GM12878 (cell line): ENCODE data around the gene HCST. TPM values are rescaled to one million over a fixed set of nuclear protein-coding genes. Genes with fewer than 3 reads are reported as not detected.

Experiments
- ATAC-seq: fragments of 200-7000 bp; cut with Tn5 transposase; 3 replicates; pipeline ENCODE4 v1.9.1; 2020; ENCODE audit warnings: mild to moderate bottlenecking, moderate library complexity
- BruUV-seq: library from RNA; stranded (reverse); fragments of 400-500 nt; replicated peaks from 2 replicates; lab custom pipeline; 2021; lab: Mats Ljungman, UMichigan
- CTCF ChIA-PET: fragments of 300-600 bp; sonication (Branson Sonifier 250); formaldehyde crosslinking; extraction: SDS; loops from one replicate; lab custom pipeline; 2021; ENCODE audit warnings: inconsistent platforms; lab: Yijun Ruan, JAX
- POLR2A ChIA-PET: fragments of 350-600 bp; formaldehyde crosslinking; extraction: SDS; loops from one replicate; lab custom pipeline; 2021; ENCODE audit warnings: inconsistent platforms; lab: Charles Lee
- RAD21 ChIA-PET: fragments of 300-600 bp; sonication (Branson Sonifier 250); formaldehyde crosslinking; loops from one replicate; lab custom pipeline; 2023; ENCODE audit warnings: antibody characterized with exemption; ENCODE audit not compliant: unreplicated experiment; lab: Charles Lee
- SMC1A ChIA-PET: fragments of 300-600 bp; sonication (Branson Sonifier 250); formaldehyde crosslinking; loops from one replicate; lab custom pipeline; 2023; ENCODE audit not compliant: unreplicated experiment, uncharacterized antibody; lab: Charles Lee
- DNase-seq: peaks from one replicate; pipeline ENCODE4 v3.0.0-alpha.2; 2011; ENCODE audit warnings: low read depth, low spot score
- FAIRE-seq: peaks from 3 replicates; lab custom pipeline; 2011; peaks lifted over from hg19 to GRCh38; lab: Jason Lieb, UNC
- H2AFZ ChIP-seq: 2 replicates; pipeline ENCODE4 v1.6.0; 2011; ENCODE audit warnings: low read depth, low read length, control low read depth; ENCODE audit not compliant: control insufficient read depth
- H3K27ac ChIP-seq: 2 replicates; pipeline ENCODE4 v1.5.1; 2011; ENCODE audit warnings: control low read depth; ENCODE audit not compliant: control insufficient read depth, insufficient read depth
- H3K27me3 ChIP-seq, 2 experiments: replicated peaks in 1 of 2; 2 replicates each; pipeline versions ENCODE4 v1.6.0 to v1.6.1; 2011; ENCODE audit warnings: low read length in 1 of 2; ENCODE audit not compliant: control insufficient read depth in 2 of 2, insufficient read depth in 2 of 2
- H3K36me3 ChIP-seq, 2 experiments: 2 replicates each; pipeline ENCODE4 v1.5.1; 2011; ENCODE audit warnings: low read length in 1 of 2; ENCODE audit not compliant: control insufficient read depth in 2 of 2, insufficient read depth in 2 of 2
- H3K4me1 ChIP-seq: 2 replicates; pipeline ENCODE4 v1.6.1; 2011; ENCODE audit warnings: mild to moderate bottlenecking, low read length, moderate library complexity, mixed read lengths; ENCODE audit not compliant: control insufficient read depth, insufficient read depth
- H3K4me2 ChIP-seq: 2 replicates; pipeline ENCODE4 v1.6.0; 2011; ENCODE audit warnings: control low read depth; ENCODE audit not compliant: control insufficient read depth, insufficient read depth
- H3K4me3 ChIP-seq: fragments of 200-600 bp; sonication (generic); 2 replicates; pipeline ENCODE4 v1.5.1; 2016
- H3K79me2 ChIP-seq: 2 replicates; pipeline ENCODE4 v1.6.0; 2011; ENCODE audit warnings: low read length; ENCODE audit not compliant: control insufficient read depth, insufficient read depth
- H3K9ac ChIP-seq: 2 replicates; pipeline ENCODE4 v1.8.0; 2011; ENCODE audit warnings: low read length, control low read depth, mixed read lengths; ENCODE audit not compliant: control insufficient read depth, insufficient read depth
- H3K9me3 ChIP-seq: replicated peaks from 3 replicates; pipeline ENCODE4 v1.5.1; 2011; ENCODE audit warnings: mild to moderate bottlenecking, low read length; ENCODE audit not compliant: control insufficient read depth, insufficient read depth
- H4K20me1 ChIP-seq: 2 replicates; pipeline ENCODE4 v1.6.0; 2011; ENCODE audit not compliant: control insufficient read depth, insufficient read depth
- BACH1 ChIP-seq: fragments of 450-650 bp; IDR thresholded peaks from 2 replicates; pipeline ENCODE4 v1.6.1; 2017; ENCODE audit warnings: mild to moderate bottlenecking, borderline replicate concordance
- CBX3 ChIP-seq: fragments of 200-600 bp; sonication (generic); IDR thresholded peaks from 2 replicates; pipeline ENCODE4 v1.6.1; 2016; ENCODE audit warnings: low read depth, borderline replicate concordance
- CREB1 ChIP-seq: IDR thresholded peaks from 2 replicates; pipeline ENCODE4 v1.6.1; 2012; ENCODE audit warnings: low read depth, mild to moderate bottlenecking, inconsistent platforms
- DPF2 ChIP-seq: fragments of 450-650 bp; IDR thresholded peaks from 2 replicates; pipeline ENCODE4 v1.6.1; 2017; ENCODE audit warnings: mild to moderate bottlenecking
- E2F4 ChIP-seq: IDR thresholded peaks from 2 replicates; pipeline ENCODE4 v1.6.1; 2012; ENCODE audit warnings: low read depth, low read length, improper control_type of control experiment
- IKZF2 ChIP-seq, 2 experiments: fragments of 450-650 bp; IDR thresholded peaks; 2 replicates each; pipeline ENCODE4 v1.6.1; 2017; ENCODE audit warnings: mild to moderate bottlenecking in 2 of 2, moderate library complexity in 2 of 2
- IRF4 ChIP-seq: IDR thresholded peaks from 2 replicates; pipeline ENCODE4 v1.6.1; 2011; ENCODE audit warnings: low read depth, low read length
- KLF5 ChIP-seq: fragments of 450-650 bp; IDR thresholded peaks from 2 replicates; pipeline ENCODE4 v1.6.1; 2014; ENCODE audit warnings: mild to moderate bottlenecking; ENCODE audit not compliant: partially characterized antibody
- NR2C1 ChIP-seq: fragments of 450-650 bp; IDR thresholded peaks from 2 replicates; pipeline ENCODE4 v1.6.1; 2017; ENCODE audit warnings: antibody characterized with exemption, mild to moderate bottlenecking, moderate library complexity
- RAD51 ChIP-seq: fragments of 450-650 bp; IDR thresholded peaks from 2 replicates; pipeline ENCODE4 v1.6.1; 2016; ENCODE audit warnings: moderate library complexity, mild to moderate bottlenecking, inconsistent platforms
- TBL1XR1 ChIP-seq: IDR thresholded peaks from 2 replicates; pipeline ENCODE4 v1.6.1; 2012; ENCODE audit warnings: low read depth, low read length, improper control_type of control experiment
- WGBS: methylation state at CpG from one replicate; pipeline ENCODE4 v1.1.6; 2016; ENCODE audit warnings: low lambda C conversion rate; ENCODE audit not compliant: insufficient replicate concordance, insufficient coverage; ENCODE audit errors: missing lambda C conversion rate; 5-methylcytosine and 5-hydroxymethylcytosine counted together
- in situ Hi-C: fragments of 300-500 bp; cut with MboI; formaldehyde crosslinking; loops from 9 replicates; pipeline ENCODE4 v1.14.3; 2018; ENCODE audit warnings: mixed read lengths
- intact Hi-C: fragments of 100-400 bp; cut with micrococcal nuclease; formaldehyde crosslinking; loops from one replicate; pipeline ENCODE4 v1.14.2; 2022; ENCODE audit not compliant: unreplicated experiment
- polyA plus RNA-seq, 11 experiments: library from polyadenylated mRNA; depleted of rRNA in 4 of 11; unstranded in 6 of 11; stranded (reverse) in 5 of 11; fragments of >200 nt; fragmentation: Nextera tagmentation in 4 of 11; fragmentation: Illumina TruSeq in 1 of 11; extraction: Ambion mirVana in 4 of 11; extraction: Trizol in 1 of 11; gene quantifications; 1 replicate in 1 of 11; 2 replicates in 10 of 11; pipeline versions ENCODE4 v1.2.1 to v1.2.3, GENCODE V29; 2011 to 2016; ENCODE audit warnings: inconsistent platforms in 2 of 11, missing spikeins in 2 of 11, low read depth in 1 of 11
- total RNA-seq, 4 experiments: library from RNA; depleted of rRNA in 3 of 4; stranded (reverse); fragments of >200 nt in 3 of 4; fragmentation: Illumina TruSeq in 1 of 4; extraction: Trizol in 1 of 4; gene quantifications; 2 replicates each; pipeline versions ENCODE4 v1.2.1 to v1.2.3, GENCODE V29; 2013 to 2021

The HCST gene
- total and polyA plus RNA-seq, 10 of the 15 experiments (the other 5 are each of a cell fraction or from before 2014, with no cell fraction given), result 7.5 to 79.6 (median 33.6) TPM

GRCh38 chr19:35874392-35874930 lies 27.9 kb upstream of the HCST start:
- no peak overlapping the region for H3K9ac ChIP-seq
- DNase-seq (no peak), FAIRE-seq (no peak), ATAC-seq (no peak)
- peaks cover 7% of the 10 kb centered on the region for H3K4me1 ChIP-seq
- 77% methylated on average over 32 of the region's 32 CpGs for WGBS
- no TSS peak for BruUV-seq
- no peaks in the 10 kb centered on the region for H4K20me1 ChIP-seq
- no peaks in the 10 kb centered on the region for H3K79me2 ChIP-seq
- H3K27ac ChIP-seq, result no peak overlapping the region
- intact Hi-C loops, result no loop called here
- TF ChIP-seq CBX3 (no peak), NR2C1 (no peak)
- H3K27me3 ChIP-seq, result no peaks in the 10 kb centered on the region; a peak in 1 of 4 replicates
- in situ Hi-C loops, result no loop called here
- ChIA-PET POLR2A (no interaction called here), RAD21 (interaction anchor here (1.0 kb wide), 1 partner anchor 57 kb away, joined by 3 read pairs; no protein-coding TSS in a partner anchor), SMC1A (no interaction called here), CTCF (no interaction called here)
- no peaks in the 10 kb centered on the region for H3K36me3 ChIP-seq
- H3K9me3 ChIP-seq, result no peaks in the 10 kb centered on the region
- H3K4me3 ChIP-seq, result no peak overlapping the region
- H2AFZ ChIP-seq, result no peak overlapping the region
- no peak overlapping the region for H3K4me2 ChIP-seq

- 32% methylated on average over 23 of the region's 23 CpGs for WGBS
- H3K9me3 ChIP-seq, result no peaks in the 10 kb centered on the region
- no peak overlapping the region for H2AFZ ChIP-seq
- no peak overlapping the region for H3K4me3 ChIP-seq
- ChIA-PET SMC1A (interaction anchor here (0.9 to 6.7 kb wide), 3 partner anchors 52 to 188 kb away, joined by 3 to 90 read pairs (median 10); no protein-coding TSS in a partner anchor), RAD21 (interaction anchor here (0.7 to 7.3 kb wide), 2 partner anchors 53 to 185 kb away, joined by 3 to 107 read pairs; no protein-coding TSS in a partner anchor), CTCF (interaction anchor here (1.1 to 9.6 kb wide), 4 partner anchors 11 to 186 kb away, joined by 3 to 145 read pairs (median 6); partner anchors contain the start of gene APLP1), POLR2A (no interaction called here)
- no peak overlapping the region for H3K4me2 ChIP-seq
- no peaks in the 10 kb centered on the region for H3K79me2 ChIP-seq
- H3K4me1 ChIP-seq, result no peaks in the 10 kb centered on the region
- in situ Hi-C loops, result no loop called here
- no peaks in the 10 kb centered on the region; a peak in 1 of 4 replicates for H3K27me3 ChIP-seq
- no peak for FAIRE-seq
- ATAC-seq, result no peak
- H4K20me1 ChIP-seq, result no peaks in the 10 kb centered on the region
- BruUV-seq, result no TSS peak
- no peaks in the 10 kb centered on the region for H3K36me3 ChIP-seq
- H3K9ac ChIP-seq, result no peak overlapping the region
- DNase-seq, result no peak
- no peak for TF ChIP-seq TBL1XR1
- TF ChIP-seq IKZF2 (IDR thresholded peaks at IDR 0.05), result no peak
- no peak for TF ChIP-seq IRF4
- TF ChIP-seq DPF2, result no peak
- no peak for TF ChIP-seq E2F4
- TF ChIP-seq BACH1, result no peak
- TF ChIP-seq CREB1, result no peak
- no peak for TF ChIP-seq RAD51
- no peak for TF ChIP-seq KLF5
- TF ChIP-seq, all 136 proteins: peak for 0
- intact Hi-C loops, result no loop called here
- H3K27ac ChIP-seq, result no peak overlapping the region
Observed at GRCh38 chr19:35879068-35879467, 23.3 kb upstream of the HCST start.
